Measurements from ENCODE around the gene BUB3.
A peak's percentile ranks its signal among the peaks of the same experiment; 100 is the strongest.

Gene BUB3

GRCh38 chr10:123129618-123130271 is 24.5 kb upstream of the BUB3 start:
- Histone ChIP-seq H3K9me3 (ENCODE audit: severe bottlenecking) (peaks cover 9% of the 10 kb centered on the region), H3K36me3 (no peaks in the 10 kb centered on the region), H3K27me3 (ENCODE audit: insufficient read depth, low read depth, severe bottlenecking) (peaks cover 95% of the 10 kb centered on the region), H3K27ac (no peak overlapping the region), H3K4me3 (ENCODE audit: low read depth, low read length) (no peak overlapping the region)
- TF ChIP-seq, protein P1, sequence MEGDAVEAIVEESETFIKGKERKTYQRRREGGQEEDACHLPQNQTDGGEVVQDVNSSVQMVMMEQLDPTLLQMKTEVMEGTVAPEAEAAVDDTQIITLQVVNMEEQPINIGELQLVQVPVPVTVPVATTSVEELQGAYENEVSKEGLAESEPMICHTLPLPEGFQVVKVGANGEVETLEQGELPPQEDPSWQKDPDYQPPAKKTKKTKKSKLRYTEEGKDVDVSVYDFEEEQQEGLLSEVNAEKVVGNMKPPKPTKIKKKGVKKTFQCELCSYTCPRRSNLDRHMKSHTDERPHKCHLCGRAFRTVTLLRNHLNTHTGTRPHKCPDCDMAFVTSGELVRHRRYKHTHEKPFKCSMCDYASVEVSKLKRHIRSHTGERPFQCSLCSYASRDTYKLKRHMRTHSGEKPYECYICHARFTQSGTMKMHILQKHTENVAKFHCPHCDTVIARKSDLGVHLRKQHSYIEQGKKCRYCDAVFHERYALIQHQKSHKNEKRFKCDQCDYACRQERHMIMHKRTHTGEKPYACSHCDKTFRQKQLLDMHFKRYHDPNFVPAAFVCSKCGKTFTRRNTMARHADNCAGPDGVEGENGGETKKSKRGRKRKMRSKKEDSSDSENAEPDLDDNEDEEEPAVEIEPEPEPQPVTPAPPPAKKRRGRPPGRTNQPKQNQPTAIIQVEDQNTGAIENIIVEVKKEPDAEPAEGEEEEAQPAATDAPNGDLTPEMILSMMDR (IDR thresholded peaks at IDR 0.05; ENCODE audit: low read depth, low read length), result no peak
- no peak for DNase-seq

GRCh38 chr10:123132576-123133477 is 21.4 kb upstream of the BUB3 start:
- peak; percentile 87 for DNase-seq
- Histone ChIP-seq H3K9me3 (ENCODE audit: severe bottlenecking) (peaks cover 5% of the 10 kb centered on the region), H3K4me3 (ENCODE audit: low read depth, low read length) (no peak overlapping the region), H3K27me3 (ENCODE audit: insufficient read depth, low read depth, severe bottlenecking) (peaks cover 98% of the 10 kb centered on the region), H3K36me3 (no peaks in the 10 kb centered on the region), H3K27ac (no peak overlapping the region)
- TF ChIP-seq, protein P1 (IDR thresholded peaks at IDR 0.05; ENCODE audit: low read depth, low read length), result peak; percentile 88

- no peak for DNase-seq
- H3K27ac ChIP-seq, result no peak overlapping the region
- TF ChIP-seq, protein P1 (IDR thresholded peaks at IDR 0.05; ENCODE audit: low read depth, low read length), result no peak
- H3K4me3 ChIP-seq (ENCODE audit: low read depth, low read length), result no peak overlapping the region
- no peaks in the 10 kb centered on the region for H3K36me3 ChIP-seq
- H3K9me3 ChIP-seq (ENCODE audit: severe bottlenecking), result no peaks in the 10 kb centered on the region
- H3K27me3 ChIP-seq (ENCODE audit: insufficient read depth, low read depth, severe bottlenecking), result peaks cover 99% of the 10 kb centered on the region
These were observed 20.5 kb upstream of the BUB3 start for GRCh38 chr10:123133541-123134342.

GRCh38 chr10:123134343-123134914 is 19.8 kb upstream of the BUB3 start:
- TF ChIP-seq, protein P1 (IDR thresholded peaks at IDR 0.05; ENCODE audit: low read depth, low read length), result no peak
- H3K4me3 ChIP-seq (ENCODE audit: low read depth, low read length), result no peak overlapping the region
- no peak overlapping the region for H3K27ac ChIP-seq
- peaks cover 99% of the 10 kb centered on the region for H3K27me3 ChIP-seq (ENCODE audit: insufficient read depth, low read depth, severe bottlenecking)
- H3K9me3 ChIP-seq (ENCODE audit: severe bottlenecking), result no peaks in the 10 kb centered on the region
- H3K36me3 ChIP-seq, result no peaks in the 10 kb centered on the region
- DNase-seq, result no peak

- no peak for DNase-seq
- Histone ChIP-seq H3K4me3 (ENCODE audit: low read depth, low read length) (peak overlapping the region; percentile 26), H3K36me3 (no peaks in the 10 kb centered on the region), H3K27me3 (ENCODE audit: insufficient read depth, low read depth, severe bottlenecking) (peaks cover 99% of the 10 kb centered on the region), H3K27ac (no peak overlapping the region), H3K9me3 (ENCODE audit: severe bottlenecking) (no peaks in the 10 kb centered on the region)
- TF ChIP-seq, protein P1 (IDR thresholded peaks at IDR 0.05; ENCODE audit: low read depth, low read length), result no peak
These were observed 19.2 kb upstream of the BUB3 start for GRCh38 chr10:123134915-123135414.

All from WERI-Rb-1 (cell line).